Caco-2 (cell line): ENCODE results near the gene MAD1L1. TPM values are rescaled to one million over a fixed set of nuclear protein-coding genes. Genes with fewer than 3 reads are reported as not detected.

Experiments
- BruUV-seq: library from RNA; stranded (reverse); fragments of 400-500 nt; replicated peaks from 2 replicates; lab custom pipeline; 2021; lab: Mats Ljungman, UMichigan
- CTCF ChIA-PET: fragments of 300-600 bp; sonication (Branson Sonifier 250); formaldehyde crosslinking; loops from one replicate; lab custom pipeline; 2022; ENCODE audit warnings: antibody characterized with exemption; lab: Charles Lee
- POLR2A ChIA-PET: fragments of 300-600 bp; sonication (Branson Sonifier 250); formaldehyde crosslinking; loops from one replicate; lab custom pipeline; 2022; ENCODE audit warnings: antibody characterized with exemption; lab: Charles Lee
- DNase-seq, 2 experiments: peaks; one replicate each; pipeline versions ENCODE4 v3.0.0 to v3.0.0-alpha.2; 2020 to 2022
- H3K27me3 ChIP-seq: replicated peaks from 2 replicates; pipeline ENCODE4 v1.6.0; 2011; ENCODE audit warnings: low read length; ENCODE audit not compliant: control insufficient read depth, insufficient read depth
- H3K36me3 ChIP-seq: 2 replicates; pipeline ENCODE4 v1.5.1; 2011; ENCODE audit warnings: low read length; ENCODE audit not compliant: control insufficient read depth, insufficient read depth
- H3K4me1 ChIP-seq: fragments of 250-450 bp; sonication (Bioruptor Pico); 2 replicates; pipeline ENCODE4 v1.5.1; 2020; ENCODE audit warnings: mild to moderate bottlenecking
- H3K4me3 ChIP-seq: 2 replicates; pipeline ENCODE4 v1.5.1; 2011; ENCODE audit warnings: low read depth, mild to moderate bottlenecking, control low read depth, low read length
- H3K9me3 ChIP-seq: fragments of 250-450 bp; sonication (Bioruptor Pico); 2 replicates; pipeline ENCODE4 v1.5.1; 2020; ENCODE audit warnings: mild to moderate bottlenecking, moderate library complexity
- H3K27ac Mint-ChIP-seq: one replicate; pipeline ENCODE4 v1.8.0; 2022; ENCODE audit warnings: mixed read lengths; ENCODE audit not compliant: unreplicated experiment
- H3K27me3 Mint-ChIP-seq: one replicate; pipeline ENCODE4 v1.8.0; 2022; ENCODE audit warnings: mixed read lengths; ENCODE audit not compliant: insufficient read depth, unreplicated experiment
- H3K36me3 Mint-ChIP-seq: one replicate; pipeline ENCODE4 v1.8.0; 2022; ENCODE audit warnings: mild to moderate bottlenecking, mixed read lengths; ENCODE audit not compliant: insufficient read depth, unreplicated experiment
- H3K4me1 Mint-ChIP-seq: one replicate; pipeline ENCODE4 v1.8.0; 2022; ENCODE audit warnings: low read depth, mixed read lengths; ENCODE audit not compliant: unreplicated experiment
- H3K4me3 Mint-ChIP-seq: one replicate; pipeline ENCODE4 v1.8.0; 2022; ENCODE audit warnings: mild to moderate bottlenecking, moderate library complexity, mixed read lengths; ENCODE audit not compliant: unreplicated experiment
- H3K9me3 Mint-ChIP-seq: one replicate; pipeline ENCODE4 v1.8.0; 2022; ENCODE audit warnings: mixed read lengths; ENCODE audit not compliant: unreplicated experiment
- CTCF ChIP-seq, 2 experiments: fragments of 200-600 bp in 1 of 2; IDR thresholded peaks; 1 replicate in 1 of 2; 2 replicates in 1 of 2; pipeline versions ENCODE4 v1.5.1 to v1.8.0; 2011 to 2022; ENCODE audit warnings: antibody characterized with exemption in 1 of 2, control low read depth in 1 of 2, inconsistent platforms in 1 of 2, low read depth in 1 of 2, low read length in 1 of 2, mild to moderate bottlenecking in 1 of 2, moderate library complexity in 1 of 2; ENCODE audit not compliant: insufficient read depth in 1 of 2, severe bottlenecking in 1 of 2, unreplicated experiment in 1 of 2
- intact Hi-C: fragments of 100-400 bp; cut with micrococcal nuclease; formaldehyde crosslinking; loops from one replicate; pipeline ENCODE4 v1.10.0; 2022; ENCODE audit not compliant: unreplicated experiment
- total RNA-seq: library from RNA; stranded (reverse); gene quantifications from 2 replicates; pipeline ENCODE4 v1.2.3, GENCODE V29; 2022

Gene MAD1L1
- total RNA-seq, 1 experiment from 2014 or later = 58.6 TPM

DNA sequence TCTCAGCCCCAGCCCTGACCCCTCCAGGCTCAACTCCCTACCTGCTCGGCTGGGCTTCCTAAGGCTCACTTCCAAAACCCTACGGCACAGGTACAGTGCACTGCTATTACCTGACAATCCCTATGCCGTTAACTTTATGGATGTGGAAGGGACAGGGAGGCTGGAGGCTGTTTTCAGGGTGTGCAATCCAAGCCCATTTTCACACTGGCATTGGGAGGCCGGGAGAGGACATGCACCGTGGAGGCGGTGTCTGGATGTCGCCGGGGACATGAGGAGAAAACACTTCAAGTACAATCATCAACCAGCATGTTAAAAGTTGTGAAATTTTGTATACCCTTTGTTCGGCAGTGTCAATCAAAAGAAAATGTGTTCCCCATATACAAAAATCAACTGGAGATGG lies 80.1 kb downstream of the MAD1L1 start:
- peaks cover 4% of the 10 kb centered on the region; the same call in 1 of the 2 replicates for H3K4me1 ChIP-seq
- no peaks in the 10 kb centered on the region for H3K27me3 ChIP-seq
- Mint-ChIP-seq H3K27ac (no peak overlapping the region), H3K9me3 (no peaks in the 10 kb centered on the region), H3K27me3 (no peaks in the 10 kb centered on the region), H3K4me1 (peaks cover 5% of the 10 kb centered on the region), H3K36me3 (peaks cover 35% of the 10 kb centered on the region), H3K4me3 (no peak overlapping the region)
- intact Hi-C loops = no loop called here
- ChIA-PET CTCF (no interaction called here), POLR2A (no interaction called here)
- no peak overlapping the region for H3K4me3 ChIP-seq
- DNase-seq = no peak
- no peak for TF ChIP-seq CTCF (IDR thresholded peaks at IDR 0.05; ENCODE audit: insufficient read depth in 1 of 2, low read depth in 1 of 2, low read length in 1 of 2, severe bottlenecking in 1 of 2, unreplicated experiment in 1 of 2)
- no peaks in the 10 kb centered on the region for H3K9me3 ChIP-seq
- peaks cover 2% of the 10 kb centered on the region; the same call in 1 of the 2 replicates for H3K36me3 ChIP-seq
- BruUV-seq = no TSS peak

DNA sequence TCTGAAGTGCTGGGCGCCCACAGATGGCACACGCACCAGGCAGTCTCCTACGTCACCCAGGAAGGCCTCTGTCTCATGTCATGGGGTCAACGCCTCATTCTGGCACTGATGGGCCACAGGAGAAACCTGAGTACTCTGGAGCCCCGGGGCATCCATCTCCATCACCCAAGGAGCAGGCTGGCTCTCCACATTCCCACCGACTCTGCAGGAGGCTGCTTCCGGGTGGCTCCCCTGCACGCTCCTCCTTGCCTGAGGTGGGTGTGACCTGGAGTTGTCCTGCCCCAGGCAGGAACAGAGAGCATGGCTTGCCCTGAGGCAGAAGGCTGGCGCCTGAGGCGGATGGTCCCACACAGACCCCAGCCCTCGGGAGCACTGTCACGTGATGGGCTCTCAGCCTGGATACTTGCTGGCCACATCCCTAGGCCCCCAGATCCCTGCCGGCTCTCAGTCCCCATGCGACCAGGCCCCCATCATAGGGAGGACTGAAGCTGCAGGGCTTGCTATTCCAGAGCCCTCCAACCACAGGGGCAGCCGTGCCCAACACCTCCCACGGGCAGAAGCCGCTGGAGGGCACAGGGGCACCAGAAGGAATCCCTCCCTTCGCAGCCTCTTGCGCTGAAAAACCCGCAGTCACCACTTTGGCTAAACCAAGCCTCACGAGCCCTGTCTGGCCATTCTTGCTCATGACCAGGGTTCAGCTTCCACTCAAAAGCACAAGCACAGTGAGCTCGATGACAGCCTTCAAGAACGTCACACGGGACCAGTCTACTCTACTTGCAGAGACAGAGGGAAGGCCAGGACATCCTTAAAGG lies 80.7 kb downstream of the MAD1L1 start:
- H3K27me3 ChIP-seq = no peaks in the 10 kb centered on the region
- Mint-ChIP-seq H3K27me3 (no peaks in the 10 kb centered on the region), H3K36me3 (peaks cover 35% of the 10 kb centered on the region), H3K4me3 (no peak overlapping the region), H3K4me1 (peaks cover 5% of the 10 kb centered on the region), H3K27ac (no peak overlapping the region), H3K9me3 (no peaks in the 10 kb centered on the region)
- CTCF ChIA-PET = no interaction called here
- H3K36me3 ChIP-seq = peaks cover 2% of the 10 kb centered on the region; the same call in 1 of the 2 replicates
- no peak for TF ChIP-seq CTCF (IDR thresholded peaks at IDR 0.05; ENCODE audit: insufficient read depth in 1 of 2, low read depth in 1 of 2, low read length in 1 of 2, severe bottlenecking in 1 of 2, unreplicated experiment in 1 of 2)
- no peak overlapping the region for H3K4me3 ChIP-seq
- intact Hi-C loops = no loop called here
- no peak for DNase-seq
- no peaks in the 10 kb centered on the region for H3K9me3 ChIP-seq
- POLR2A ChIA-PET = no interaction called here
- no peaks in the 10 kb centered on the region for H3K4me1 ChIP-seq
- BruUV-seq = no TSS peak

GRCh38 chr7:2151237-2151636 lies 81.5 kb downstream of the MAD1L1 start:
- no peak overlapping the region for H3K4me3 ChIP-seq
- no peaks in the 10 kb centered on the region for H3K27me3 ChIP-seq
- Mint-ChIP-seq H3K4me3 (no peak overlapping the region), H3K27me3 (no peaks in the 10 kb centered on the region), H3K36me3 (peaks cover 35% of the 10 kb centered on the region), H3K9me3 (no peaks in the 10 kb centered on the region), H3K4me1 (peaks cover 5% of the 10 kb centered on the region), H3K27ac (no peak overlapping the region)
- BruUV-seq = no TSS peak
- DNase-seq = no peak
- H3K4me1 ChIP-seq = no peaks in the 10 kb centered on the region
- POLR2A ChIA-PET = no interaction called here
- CTCF ChIA-PET = no interaction called here
- intact Hi-C loops = no loop called here
- peaks cover 2% of the 10 kb centered on the region; the same call in 1 of the 2 replicates for H3K36me3 ChIP-seq
- no peaks in the 10 kb centered on the region for H3K9me3 ChIP-seq
- no peak for TF ChIP-seq CTCF (IDR thresholded peaks at IDR 0.05; ENCODE audit: insufficient read depth in 1 of 2, low read depth in 1 of 2, low read length in 1 of 2, severe bottlenecking in 1 of 2, unreplicated experiment in 1 of 2)
